HG03521 (cell line): ENCODE results near the gene EDC4.
A peak's percentile ranks its signal among the peaks of the same experiment; 100 is the strongest.

Experiments used
- ATAC-seq: cut with Tn5 transposase; IDR thresholded peaks from one replicate; pipeline ENCODE4 v1.9.1; 2021; ENCODE audit warnings: mild to moderate bottlenecking, moderate library complexity; ENCODE audit not compliant: unreplicated experiment

The EDC4 gene

GRCh38 chr16:67878846-67879245 is 6.0 kb downstream of the EDC4 start:
- ATAC-seq = no peak

GRCh38 chr16:67879462-67879861 is 6.6 kb downstream of the EDC4 start:
- no peak for ATAC-seq

- no peak for ATAC-seq
These were observed 7.1 kb downstream of the EDC4 start for GRCh38 chr16:67879936-67880335.

- ATAC-seq = no peak
These were observed 7.7 kb downstream of the EDC4 start for GRCh38 chr16:67880584-67880983.

- ATAC-seq = no peak
These were observed 8.8 kb downstream of the EDC4 start for GRCh38 chr16:67881621-67882161.

GRCh38 chr16:67882374-67883145 is 9.7 kb downstream of the EDC4 start:
- ATAC-seq = no peak

GRCh38 chr16:67883146-67883871 is 10.5 kb downstream of the EDC4 start:
- ATAC-seq = no peak

- ATAC-seq = no peak
These were observed 11.0 kb downstream of the EDC4 start for GRCh38 chr16:67883872-67884261.

- ATAC-seq = no peak
These were observed 11.8 kb downstream of the EDC4 start, which contains the start of gene NRN1L for GRCh38 chr16:67884684-67885083. Gene NRN1L (plus strand): TSS chr16:67884885. CDS start chr16:67884904, 19 bp downstream.

- no peak for ATAC-seq
These were observed 12.7 kb downstream of the EDC4 start for GRCh38 chr16:67885545-67885944.

- no peak for ATAC-seq
These were observed 13.1 kb downstream of the EDC4 start for GRCh38 chr16:67885976-67886375.

GRCh38 chr16:67886387-67886786 is 13.5 kb downstream of the EDC4 start:
- no peak for ATAC-seq

- no peak for ATAC-seq
These were observed 15.5 kb downstream of the EDC4 start for GRCh38 chr16:67888331-67888730.

- ATAC-seq = no peak
These were observed 19.5 kb downstream of the EDC4 start for GRCh38 chr16:67892375-67892774.

GRCh38 chr16:67892899-67893742 is 20.3 kb downstream of the EDC4 start, which contains the start of gene PSKH1:
Gene PSKH1 (plus strand): TSS chr16:67893254. CDS start chr16:67908750, 15,496 bp downstream.
- peak; percentile 92 for ATAC-seq

- no peak for ATAC-seq
These were observed 21.0 kb downstream of the EDC4 start for GRCh38 chr16:67893743-67894399.

GRCh38 chr16:67897231-67897630 is 24.4 kb downstream of the EDC4 start:
- no peak for ATAC-seq

- ATAC-seq = no peak
These were observed 28.9 kb downstream of the EDC4 start for GRCh38 chr16:67901734-67902133.

GRCh38 chr16:67902831-67903230 is 30.0 kb downstream of the EDC4 start:
- ATAC-seq = no peak

GRCh38 chr16:67907397-67908180 is 34.7 kb downstream of the EDC4 start:
- ATAC-seq = no peak
